Neural cell (in vitro differentiated cells): ENCODE measurements around the gene COP1. TPM values are rescaled to one million over a fixed set of nuclear protein-coding genes. Genes with fewer than 3 reads are reported as not detected.
"Not testable (repeated sequence)": the region's sequence is repeated elsewhere in the genome, so short reads cannot be mapped to it uniquely, and the experiment has no call there.

Experiments used
- H2AFZ ChIP-seq: fragments of 200-600, 300-800 bp; sonication (generic), shearing (Covaris generic); 2 replicates; pipeline ENCODE4 v1.6.0; 2014; ENCODE audit warnings: low read depth, mild to moderate bottlenecking, antibody characterized with exemption, low read length, moderate library complexity
- H3F3A ChIP-seq: fragments of 200-600 bp; shearing (Covaris generic); 2 replicates; pipeline ENCODE4 v1.6.1; 2016; ENCODE audit warnings: mild to moderate bottlenecking, moderate library complexity, mixed read lengths, antibody characterized with exemption, low read length; ENCODE audit not compliant: insufficient read depth, poor library complexity, severe bottlenecking
- H3K27ac ChIP-seq: fragments of 200-600, 300-800 bp; sonication (generic), shearing (Covaris generic); 2 replicates; pipeline ENCODE4 v1.5.1; 2014; ENCODE audit warnings: mild to moderate bottlenecking, low read length, moderate library complexity
- H3K27me3 ChIP-seq: fragments of 300-800, 200-600 bp; sonication (generic), shearing (Covaris generic); 2 replicates; pipeline ENCODE4 v1.6.0; 2014; ENCODE audit warnings: mild to moderate bottlenecking, low read depth, low read length, moderate library complexity; ENCODE audit not compliant: insufficient read depth
- H3K36me3 ChIP-seq: fragments of 300-800, 200-600 bp; sonication (generic), shearing (Covaris generic); 2 replicates; pipeline ENCODE4 v1.5.1; 2014; ENCODE audit warnings: mild to moderate bottlenecking, antibody characterized with exemption, low read length, moderate library complexity; ENCODE audit not compliant: insufficient read depth
- H3K4me2 ChIP-seq: fragments of 300-800, 200-600 bp; sonication (generic), shearing (Covaris generic); 2 replicates; pipeline ENCODE4 v1.6.0; 2014; ENCODE audit warnings: mild to moderate bottlenecking, low read length
- H3K4me3 ChIP-seq: fragments of 300-800, 200-600 bp; sonication (generic), shearing (Covaris generic); 2 replicates; pipeline ENCODE4 v1.5.1; 2014; ENCODE audit warnings: mild to moderate bottlenecking, low read length, moderate library complexity
- H3K79me2 ChIP-seq: fragments of 200-600 bp; shearing (Covaris generic); replicated peaks from 2 replicates; pipeline ENCODE4 v1.6.0; 2014; ENCODE audit warnings: mild to moderate bottlenecking, low read length, moderate library complexity; ENCODE audit not compliant: insufficient read depth
- H3K9ac ChIP-seq: fragments of 300-800, 200-600 bp; sonication (generic), shearing (Covaris generic); 2 replicates; pipeline ENCODE4 v1.6.1; 2016; ENCODE audit warnings: mild to moderate bottlenecking, low read length, mixed read lengths
- H3K9me2 ChIP-seq: fragments of 200-600 bp; shearing (Covaris generic); 2 replicates; pipeline ENCODE4 v1.6.1; 2016; ENCODE audit warnings: mild to moderate bottlenecking, low read length, mixed read lengths; ENCODE audit not compliant: insufficient read depth
- H3K9me3 ChIP-seq: fragments of 200-600, 300-800 bp; sonication (generic), shearing (Covaris generic); 2 replicates; pipeline ENCODE4 v1.6.1; 2016; ENCODE audit warnings: mild to moderate bottlenecking, mixed run types, low read length, moderate library complexity, mixed read lengths
- H4K20me1 ChIP-seq: fragments of 200-600 bp; shearing (Covaris generic); 2 replicates; pipeline ENCODE4 v1.6.1; 2016; ENCODE audit warnings: mild to moderate bottlenecking, mixed run types; ENCODE audit not compliant: insufficient read depth
- EP300 ChIP-seq: fragments of 450-650 bp; conservative IDR thresholded peaks from 2 replicates; pipeline ENCODE4 v1.6.1; 2014; ENCODE audit warnings: antibody characterized with exemption, mild to moderate bottlenecking, moderate library complexity; ENCODE audit not compliant: poor library complexity, severe bottlenecking
- EZH2 ChIP-seq: fragments of 200-600, 300-800 bp; shearing (Covaris generic), sonication (generic); IDR thresholded peaks from 2 replicates; pipeline ENCODE4 v1.6.1; 2014; ENCODE audit warnings: antibody characterized with exemption, low read length, borderline replicate concordance, mild to moderate bottlenecking; ENCODE audit not compliant: insufficient read depth, poor library complexity, severe bottlenecking
- MXI1 ChIP-seq: fragments of 450-650 bp; conservative IDR thresholded peaks from 2 replicates; pipeline ENCODE4 v1.6.1; 2014; ENCODE audit warnings: antibody characterized with exemption, mild to moderate bottlenecking; ENCODE audit not compliant: poor library complexity, severe bottlenecking
- POLR2AphosphoS5 ChIP-seq: IDR thresholded peaks from 2 replicates; pipeline ENCODE4 v1.6.1; 2012
- RAD21 ChIP-seq: fragments of 450-650 bp; conservative IDR thresholded peaks from 2 replicates; pipeline ENCODE4 v1.6.1; 2014; ENCODE audit warnings: antibody characterized with exemption, mild to moderate bottlenecking, moderate library complexity
- SMC3 ChIP-seq: fragments of 450-650 bp; conservative IDR thresholded peaks from 2 replicates; pipeline ENCODE4 v1.6.1; 2014; ENCODE audit warnings: antibody characterized with exemption, mild to moderate bottlenecking, moderate library complexity; ENCODE audit not compliant: poor library complexity
- TAF1 ChIP-seq: IDR thresholded peaks from 2 replicates; pipeline ENCODE4 v1.6.1; 2012; ENCODE audit warnings: low read depth
- polyA plus RNA-seq: library from polyadenylated mRNA; depleted of rRNA; stranded (reverse); fragments of >200 nt; gene quantifications from 2 replicates; pipeline ENCODE4 v1.2.3, GENCODE V29; 2014
- TF ChIP-seq, protein P1 (sequence below): fragments of 450-650 bp; IDR thresholded peaks from 2 replicates; pipeline ENCODE4 v1.5.1; 2014; ENCODE audit warnings: antibody characterized with exemption, mild to moderate bottlenecking, moderate library complexity; ENCODE audit not compliant: poor library complexity, severe bottlenecking
- TF ChIP-seq, protein P2 (sequence below): IDR thresholded peaks from 2 replicates; pipeline ENCODE4 v1.6.1; 2012; ENCODE audit warnings: borderline replicate concordance

Gene COP1
- polyA plus RNA-seq, 1 donor from 2014 or later: 72.3 TPM

DNA sequence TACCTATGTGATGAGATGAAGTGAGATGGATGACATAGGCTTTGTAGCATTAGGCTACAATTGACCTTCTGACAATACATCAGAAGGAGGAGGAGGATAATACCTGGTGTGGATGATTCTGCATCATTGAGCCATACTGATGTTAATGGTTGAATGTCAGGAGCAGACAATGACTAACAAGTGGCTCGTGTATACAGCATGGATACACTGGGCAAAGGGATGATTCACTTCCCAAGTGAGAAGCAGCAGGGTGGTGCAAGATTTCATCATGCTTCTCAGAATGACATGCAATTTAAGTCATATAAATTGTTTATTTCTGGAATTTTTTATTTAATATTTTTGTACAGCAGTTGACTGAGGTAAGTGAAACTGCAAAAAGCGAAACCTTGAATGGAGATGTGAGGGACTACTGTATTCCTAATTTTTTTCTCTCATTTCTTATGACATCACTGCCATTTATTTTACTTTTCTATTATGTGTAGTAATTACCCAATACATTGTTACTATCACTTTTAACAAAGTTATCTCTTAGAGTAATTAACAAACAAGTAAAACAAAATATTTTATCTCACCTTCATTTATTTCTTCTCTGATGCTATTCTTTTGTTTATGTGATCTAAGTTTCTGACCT, 34.4 kb upstream of the COP1 start:
- Histone ChIP-seq H4K20me1 (no peaks in the 10 kb centered on the region), H3K9me2 (no peaks in the 10 kb centered on the region), H3K4me3 (no peak overlapping the region), H3K27me3 (no peaks in the 10 kb centered on the region), H3K9ac (no peak overlapping the region), H3K4me2 (no peak overlapping the region), H3K79me2 (no peaks in the 10 kb centered on the region), H2AFZ (no peak overlapping the region), H3K27ac (no peak overlapping the region), H3K36me3 (no peaks in the 10 kb centered on the region), H3F3A (no peaks in the 10 kb centered on the region), H3K9me3 (no peaks in the 10 kb centered on the region)
- TF ChIP-seq EP300 (no peak), MXI1 (no peak), TAF1 (no peak), RAD21 (no peak), POLR2AphosphoS5 (no peak), EZH2 (no peak), SMC3 (no peak)
- TF ChIP-seq, protein P1, sequence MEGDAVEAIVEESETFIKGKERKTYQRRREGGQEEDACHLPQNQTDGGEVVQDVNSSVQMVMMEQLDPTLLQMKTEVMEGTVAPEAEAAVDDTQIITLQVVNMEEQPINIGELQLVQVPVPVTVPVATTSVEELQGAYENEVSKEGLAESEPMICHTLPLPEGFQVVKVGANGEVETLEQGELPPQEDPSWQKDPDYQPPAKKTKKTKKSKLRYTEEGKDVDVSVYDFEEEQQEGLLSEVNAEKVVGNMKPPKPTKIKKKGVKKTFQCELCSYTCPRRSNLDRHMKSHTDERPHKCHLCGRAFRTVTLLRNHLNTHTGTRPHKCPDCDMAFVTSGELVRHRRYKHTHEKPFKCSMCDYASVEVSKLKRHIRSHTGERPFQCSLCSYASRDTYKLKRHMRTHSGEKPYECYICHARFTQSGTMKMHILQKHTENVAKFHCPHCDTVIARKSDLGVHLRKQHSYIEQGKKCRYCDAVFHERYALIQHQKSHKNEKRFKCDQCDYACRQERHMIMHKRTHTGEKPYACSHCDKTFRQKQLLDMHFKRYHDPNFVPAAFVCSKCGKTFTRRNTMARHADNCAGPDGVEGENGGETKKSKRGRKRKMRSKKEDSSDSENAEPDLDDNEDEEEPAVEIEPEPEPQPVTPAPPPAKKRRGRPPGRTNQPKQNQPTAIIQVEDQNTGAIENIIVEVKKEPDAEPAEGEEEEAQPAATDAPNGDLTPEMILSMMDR: no peak
- TF ChIP-seq, protein P2, sequence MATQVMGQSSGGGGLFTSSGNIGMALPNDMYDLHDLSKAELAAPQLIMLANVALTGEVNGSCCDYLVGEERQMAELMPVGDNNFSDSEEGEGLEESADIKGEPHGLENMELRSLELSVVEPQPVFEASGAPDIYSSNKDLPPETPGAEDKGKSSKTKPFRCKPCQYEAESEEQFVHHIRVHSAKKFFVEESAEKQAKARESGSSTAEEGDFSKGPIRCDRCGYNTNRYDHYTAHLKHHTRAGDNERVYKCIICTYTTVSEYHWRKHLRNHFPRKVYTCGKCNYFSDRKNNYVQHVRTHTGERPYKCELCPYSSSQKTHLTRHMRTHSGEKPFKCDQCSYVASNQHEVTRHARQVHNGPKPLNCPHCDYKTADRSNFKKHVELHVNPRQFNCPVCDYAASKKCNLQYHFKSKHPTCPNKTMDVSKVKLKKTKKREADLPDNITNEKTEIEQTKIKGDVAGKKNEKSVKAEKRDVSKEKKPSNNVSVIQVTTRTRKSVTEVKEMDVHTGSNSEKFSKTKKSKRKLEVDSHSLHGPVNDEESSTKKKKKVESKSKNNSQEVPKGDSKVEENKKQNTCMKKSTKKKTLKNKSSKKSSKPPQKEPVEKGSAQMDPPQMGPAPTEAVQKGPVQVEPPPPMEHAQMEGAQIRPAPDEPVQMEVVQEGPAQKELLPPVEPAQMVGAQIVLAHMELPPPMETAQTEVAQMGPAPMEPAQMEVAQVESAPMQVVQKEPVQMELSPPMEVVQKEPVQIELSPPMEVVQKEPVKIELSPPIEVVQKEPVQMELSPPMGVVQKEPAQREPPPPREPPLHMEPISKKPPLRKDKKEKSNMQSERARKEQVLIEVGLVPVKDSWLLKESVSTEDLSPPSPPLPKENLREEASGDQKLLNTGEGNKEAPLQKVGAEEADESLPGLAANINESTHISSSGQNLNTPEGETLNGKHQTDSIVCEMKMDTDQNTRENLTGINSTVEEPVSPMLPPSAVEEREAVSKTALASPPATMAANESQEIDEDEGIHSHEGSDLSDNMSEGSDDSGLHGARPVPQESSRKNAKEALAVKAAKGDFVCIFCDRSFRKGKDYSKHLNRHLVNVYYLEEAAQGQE: no peak

DNA sequence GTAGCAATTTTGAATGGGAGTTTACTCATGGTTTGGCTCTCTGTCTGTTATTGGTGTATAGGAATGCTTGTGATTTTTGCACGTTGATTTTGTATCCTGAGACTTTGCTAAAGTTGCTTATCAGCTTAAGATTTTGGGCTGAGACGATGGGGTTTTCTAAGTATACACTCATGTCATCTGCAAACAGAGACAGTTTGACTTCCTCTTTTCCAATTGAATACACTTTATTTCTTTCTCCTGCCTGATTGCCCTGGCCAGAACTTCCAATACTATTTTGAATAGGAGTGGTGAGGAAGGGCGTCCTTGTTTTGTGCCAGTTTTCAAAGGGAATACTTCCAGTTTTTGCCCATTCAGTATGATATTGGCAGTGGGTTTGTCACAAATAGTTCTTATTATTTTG, 26.6 kb upstream of the COP1 start:
- not testable (repeated sequence) for H3K27ac ChIP-seq

DNA sequence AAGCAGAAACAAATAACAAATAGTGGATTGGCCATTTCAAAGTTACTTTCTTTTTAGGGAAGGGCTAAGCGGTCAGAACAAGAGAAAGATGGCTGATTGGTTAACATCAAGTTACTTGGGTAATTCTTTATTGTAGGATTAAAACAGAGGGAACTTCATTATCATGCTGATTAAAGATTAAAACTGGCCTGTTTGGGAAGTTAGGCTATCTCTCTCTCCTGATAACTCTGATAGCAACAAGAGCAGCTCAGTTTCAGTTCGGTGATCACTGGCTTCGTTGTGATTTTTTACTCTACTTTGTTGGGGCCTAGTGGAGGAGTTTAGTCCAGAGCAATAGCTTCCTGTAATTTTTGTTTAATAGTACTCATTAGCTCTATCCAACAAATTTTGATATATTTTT, 20.5 kb upstream of the COP1 start:
- Histone ChIP-seq H3K27ac (no peak overlapping the region), H3K4me3 (no peak overlapping the region), H3K4me2 (no peak overlapping the region), H4K20me1 (no peaks in the 10 kb centered on the region), H2AFZ (no peak overlapping the region), H3K36me3 (no peaks in the 10 kb centered on the region), H3K9me2 (no peaks in the 10 kb centered on the region), H3F3A (no peaks in the 10 kb centered on the region), H3K27me3 (no peaks in the 10 kb centered on the region), H3K9ac (no peak overlapping the region), H3K9me3 (no peaks in the 10 kb centered on the region), H3K79me2 (no peaks in the 10 kb centered on the region)
- TF ChIP-seq TAF1: no peak

More for the DNA sequence above, 26.6 kb upstream of the COP1 start:
- not testable (repeated sequence) for H3K9ac ChIP-seq, H3K9me3 ChIP-seq, H3K4me3 ChIP-seq, H3F3A ChIP-seq, H3K36me3 ChIP-seq, H3K27me3 ChIP-seq, H3K4me2 ChIP-seq, H3K9me2 ChIP-seq, H2AFZ ChIP-seq, H3K79me2 ChIP-seq, H4K20me1 ChIP-seq
